H9 (cell line): Measurements from ENCODE around the gene TMEM132D. TPM values are rescaled to one million over a fixed set of nuclear protein-coding genes. Genes with fewer than 3 reads are reported as not detected.

Experiments
- DNase-seq: peaks from one replicate; pipeline ENCODE4 v3.0.0-alpha.2; 2017
- H2AFZ ChIP-seq: one replicate; pipeline ENCODE4 v1.6.1; 2013; ENCODE audit warnings: mild to moderate bottlenecking, low read length, control low read depth, moderate library complexity
- H2AK5ac ChIP-seq: 2 replicates; pipeline ENCODE4 v1.6.1; 2013; ENCODE audit warnings: low read length, control low read depth, mixed read lengths; ENCODE audit not compliant: insufficient read length
- H2BK120ac ChIP-seq: one replicate; pipeline ENCODE4 v1.6.1; 2013; ENCODE audit warnings: low read depth, mild to moderate bottlenecking, low read length, control low read depth, inconsistent platforms; ENCODE audit not compliant: poor library complexity, severe bottlenecking
- H2BK12ac ChIP-seq: 2 replicates; pipeline ENCODE4 v1.6.1; 2013; ENCODE audit warnings: low read length, control low read depth, mixed read lengths, low read depth; ENCODE audit not compliant: insufficient read length
- H2BK15ac ChIP-seq: 2 replicates; pipeline ENCODE4 v1.6.1; 2013; ENCODE audit warnings: low read depth, low read length, control low read depth
- H2BK20ac ChIP-seq: one replicate; pipeline ENCODE4 v1.6.1; 2013; ENCODE audit warnings: low read depth, mild to moderate bottlenecking, low read length, control low read depth, inconsistent platforms; ENCODE audit not compliant: poor library complexity, severe bottlenecking
- H2BK5ac ChIP-seq: 2 replicates; pipeline ENCODE4 v1.6.1; 2013; ENCODE audit warnings: low read length, control low read depth, mixed read lengths; ENCODE audit not compliant: insufficient read length
- H3K14ac ChIP-seq: 2 replicates; pipeline ENCODE4 v1.6.1; 2013; ENCODE audit warnings: low read length, control low read depth; ENCODE audit not compliant: insufficient read depth
- H3K18ac ChIP-seq: 2 replicates; pipeline ENCODE4 v1.6.1; 2013; ENCODE audit warnings: low read depth, mild to moderate bottlenecking, mixed read lengths, low read length, control low read depth; ENCODE audit not compliant: insufficient read length
- H3K23ac ChIP-seq: 2 replicates; pipeline ENCODE4 v1.6.1; 2013; ENCODE audit warnings: low read length, control low read depth, mixed read lengths, low read depth; ENCODE audit not compliant: insufficient read length
- H3K23me2 ChIP-seq: 2 replicates; pipeline ENCODE4 v1.6.1; 2013; ENCODE audit warnings: low read depth, mild to moderate bottlenecking, mixed read lengths, low read length, control low read depth; ENCODE audit not compliant: insufficient read length, poor library complexity, severe bottlenecking
- H3K27ac ChIP-seq: 2 replicates; pipeline ENCODE4 v1.5.1; 2013; ENCODE audit warnings: low read length, control low read depth, mixed read lengths, low read depth; ENCODE audit not compliant: insufficient read length
- H3K27me3 ChIP-seq: 2 replicates; pipeline ENCODE4 v1.6.1; 2013; ENCODE audit warnings: low read length, control low read depth, inconsistent platforms; ENCODE audit not compliant: insufficient read depth
- H3K4ac ChIP-seq: 2 replicates; pipeline ENCODE4 v1.6.1; 2013; ENCODE audit warnings: low read depth, mild to moderate bottlenecking, control low read depth, inconsistent platforms, low read length, moderate library complexity
- H3K4me1 ChIP-seq: 2 replicates; pipeline ENCODE4 v1.6.1; 2013; ENCODE audit warnings: low read length, control low read depth, inconsistent platforms; ENCODE audit not compliant: insufficient read depth
- H3K4me2 ChIP-seq: 2 replicates; pipeline ENCODE4 v1.6.1; 2013; ENCODE audit warnings: low read length, control low read depth, mixed read lengths; ENCODE audit not compliant: insufficient read length, insufficient read depth
- H3K56ac ChIP-seq: 2 replicates; pipeline ENCODE4 v1.6.1; 2013; ENCODE audit warnings: low read depth, mild to moderate bottlenecking, mixed read lengths, low read length, control low read depth; ENCODE audit not compliant: insufficient read length
- H3K79me1 ChIP-seq: 2 replicates; pipeline ENCODE4 v1.6.1; 2013; ENCODE audit warnings: low read depth, mild to moderate bottlenecking, moderate library complexity, low read length, control low read depth, inconsistent platforms; ENCODE audit not compliant: insufficient read depth, poor library complexity, severe bottlenecking
- H3K79me2 ChIP-seq: 2 replicates; pipeline ENCODE4 v1.6.1; 2013; ENCODE audit warnings: low read length, control low read depth, inconsistent platforms; ENCODE audit not compliant: insufficient read depth
- H3K9ac ChIP-seq: 2 replicates; pipeline ENCODE4 v1.6.1; 2013; ENCODE audit warnings: low read length, control low read depth, mixed read lengths; ENCODE audit not compliant: insufficient read length; ENCODE audit errors: extremely low read depth
- H3K9me3 ChIP-seq: one replicate; pipeline ENCODE4 v1.6.1; 2013; ENCODE audit warnings: low read depth, low read length, inconsistent platforms; ENCODE audit not compliant: control insufficient read depth
- H3T11ph ChIP-seq: one replicate; pipeline ENCODE4 v1.6.1; 2013; ENCODE audit warnings: mild to moderate bottlenecking, low read length, control low read depth, inconsistent platforms
- H4K20me1 ChIP-seq: one replicate; pipeline ENCODE4 v1.6.1; 2013; ENCODE audit not compliant: control insufficient read depth, insufficient read length, insufficient read depth
- H4K5ac ChIP-seq: 2 replicates; pipeline ENCODE4 v1.6.1; 2013; ENCODE audit warnings: low read depth, mild to moderate bottlenecking, mixed read lengths, low read length, control low read depth; ENCODE audit not compliant: insufficient read length
- H4K8ac ChIP-seq: replicated peaks from 2 replicates; pipeline ENCODE4 v1.6.1; 2013; ENCODE audit warnings: low read length, control low read depth, mixed read lengths, low read depth; ENCODE audit not compliant: insufficient read length
- H4K91ac ChIP-seq: 2 replicates; pipeline ENCODE4 v1.6.1; 2013; ENCODE audit warnings: low read depth, mild to moderate bottlenecking, moderate library complexity, mixed read lengths, low read length, control low read depth; ENCODE audit not compliant: insufficient read length
- H3K27ac Mint-ChIP-seq, 3 experiments: 2 replicates in 2 of 3; 3 replicates in 1 of 3; pipeline ENCODE4 v1.8.0; 2020 to 2021; ENCODE audit warnings: mixed read lengths in 3 of 3, mild to moderate bottlenecking in 1 of 3, moderate library complexity in 1 of 3
- H3K27me3 Mint-ChIP-seq: 2 replicates; pipeline ENCODE4 v1.8.0; 2021; ENCODE audit warnings: low read depth, mild to moderate bottlenecking, moderate library complexity, mixed read lengths
- H3K36me3 Mint-ChIP-seq, 3 experiments: 2 replicates in 2 of 3; 3 replicates in 1 of 3; pipeline ENCODE4 v1.8.0; 2020 to 2021; ENCODE audit warnings: low read depth in 3 of 3, mixed read lengths in 3 of 3; ENCODE audit not compliant: insufficient read depth in 1 of 3
- H3K4me1 Mint-ChIP-seq, 2 experiments: 2 replicates each; pipeline ENCODE4 v1.8.0; 2020; ENCODE audit warnings: mixed read lengths in 2 of 2
- H3K4me3 Mint-ChIP-seq, 2 experiments: 2 replicates in 1 of 2; 3 replicates in 1 of 2; pipeline ENCODE4 v1.8.0; 2020 to 2021; ENCODE audit warnings: mild to moderate bottlenecking in 2 of 2, mixed read lengths in 2 of 2, moderate library complexity in 1 of 2
- H3K9me3 Mint-ChIP-seq, 2 experiments: 2 replicates in 1 of 2; 3 replicates in 1 of 2; pipeline ENCODE4 v1.8.0; 2020; ENCODE audit warnings: mild to moderate bottlenecking in 2 of 2, mixed read lengths in 2 of 2, moderate library complexity in 1 of 2
- WGBS: extraction: QIAGEN DNeasy Blood & Tissue Kit; methylation state at CpG from one replicate; pipeline ENCODE4 v1.1.7; 2013; ENCODE audit warnings: missing lambda C conversion rate, low lambda C conversion rate, mixed read lengths; ENCODE audit not compliant: insufficient read length; ENCODE audit errors: extremely low coverage; 5-methylcytosine and 5-hydroxymethylcytosine counted together
- total RNA-seq: library from RNA; stranded (reverse); gene quantifications from 2 replicates; pipeline ENCODE4 v1.2.1, GENCODE V29; 2021
- TF ChIP-seq, protein P1 (sequence below): fragments of 200-600 bp; sonication (generic); conservative IDR thresholded peaks from 3 replicates; pipeline ENCODE4 v1.8.0; 2021; ENCODE audit warnings: antibody characterized with exemption, mild to moderate bottlenecking

Gene TMEM132D
- total RNA-seq, 1 experiment from 2014 or later = 6.1 TPM

DNA sequence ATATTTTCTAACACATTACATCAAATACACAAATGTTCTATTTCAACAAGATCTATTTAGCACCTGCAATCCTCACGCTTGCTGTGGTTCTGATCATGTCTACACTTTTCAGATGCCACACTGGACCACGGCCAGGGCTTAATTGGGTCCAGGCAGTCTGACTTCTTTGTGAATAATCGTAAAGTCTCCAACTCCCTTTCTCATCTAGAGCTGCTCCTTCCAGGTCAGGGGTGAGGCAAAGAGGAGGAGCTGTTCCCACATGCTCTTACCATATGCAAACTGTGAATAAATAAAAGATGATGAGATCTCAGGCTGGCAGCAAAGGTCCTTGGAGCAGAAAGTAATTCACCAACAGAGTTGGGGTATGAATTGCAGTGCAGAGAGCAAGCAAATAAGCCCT lies 733.9 kb downstream of the TMEM132D start:
- Histone ChIP-seq H4K20me1 (no peaks in the 10 kb centered on the region), H3K4ac (no peak overlapping the region), H3K79me1 (no peaks in the 10 kb centered on the region), H3K9me3 (no peaks in the 10 kb centered on the region), H4K5ac (no peak overlapping the region), H3K9ac (no peak overlapping the region), H3K4me1 (no peaks in the 10 kb centered on the region), H3K4me2 (no peak overlapping the region), H2BK5ac (no peak overlapping the region), H3K27me3 (no peaks in the 10 kb centered on the region), H2BK12ac (no peak overlapping the region), H2BK20ac (no peak overlapping the region), H4K8ac (no peak overlapping the region), H3K18ac (no peak overlapping the region), H3K23ac (no peak overlapping the region), H2AK5ac (no peak overlapping the region), H3K27ac (no peak overlapping the region), H3K79me2 (no peaks in the 10 kb centered on the region), H3T11ph (no peak overlapping the region), H4K91ac (no peak overlapping the region), H2BK15ac (no peak overlapping the region), H2BK120ac (no peak overlapping the region), H3K23me2 (no peaks in the 10 kb centered on the region), H2AFZ (no peak overlapping the region), H3K14ac (no peak overlapping the region), H3K56ac (no peak overlapping the region)
- WGBS = no CpG with 5 or more reads among the region's 3 CpGs
- Mint-ChIP-seq H3K36me3 (peaks cover 3 to 8% (median 3%) of the 10 kb centered on the region in 3 experiments; a peak in 3 of 7 replicates), H3K9me3 (peaks cover 4 to 10% of the 10 kb centered on the region in 2 experiments; a peak in 4 of 5 replicates), H3K4me1 (no peaks in the 10 kb centered on the region), H3K4me3 (no peak overlapping the region), H3K27ac (no peak overlapping the region), H3K27me3 (no peaks in the 10 kb centered on the region)
- DNase-seq = no peak
- TF ChIP-seq, protein P1, sequence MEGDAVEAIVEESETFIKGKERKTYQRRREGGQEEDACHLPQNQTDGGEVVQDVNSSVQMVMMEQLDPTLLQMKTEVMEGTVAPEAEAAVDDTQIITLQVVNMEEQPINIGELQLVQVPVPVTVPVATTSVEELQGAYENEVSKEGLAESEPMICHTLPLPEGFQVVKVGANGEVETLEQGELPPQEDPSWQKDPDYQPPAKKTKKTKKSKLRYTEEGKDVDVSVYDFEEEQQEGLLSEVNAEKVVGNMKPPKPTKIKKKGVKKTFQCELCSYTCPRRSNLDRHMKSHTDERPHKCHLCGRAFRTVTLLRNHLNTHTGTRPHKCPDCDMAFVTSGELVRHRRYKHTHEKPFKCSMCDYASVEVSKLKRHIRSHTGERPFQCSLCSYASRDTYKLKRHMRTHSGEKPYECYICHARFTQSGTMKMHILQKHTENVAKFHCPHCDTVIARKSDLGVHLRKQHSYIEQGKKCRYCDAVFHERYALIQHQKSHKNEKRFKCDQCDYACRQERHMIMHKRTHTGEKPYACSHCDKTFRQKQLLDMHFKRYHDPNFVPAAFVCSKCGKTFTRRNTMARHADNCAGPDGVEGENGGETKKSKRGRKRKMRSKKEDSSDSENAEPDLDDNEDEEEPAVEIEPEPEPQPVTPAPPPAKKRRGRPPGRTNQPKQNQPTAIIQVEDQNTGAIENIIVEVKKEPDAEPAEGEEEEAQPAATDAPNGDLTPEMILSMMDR = no peak
